Progenitor cell of endocrine pancreas (in vitro differentiated cells): ENCODE data around the gene SHTN1. TPM values are rescaled to one million over a fixed set of nuclear protein-coding genes. Genes with fewer than 3 reads are reported as not detected.

Experiments
- DNase-seq: peaks from one replicate; pipeline ENCODE4 v3.0.0; 2021; ENCODE audit warnings: low spot score; ENCODE audit not compliant: unreplicated experiment
- H3K27ac Mint-ChIP-seq: 2 replicates; pipeline ENCODE4 v1.8.0; 2021; ENCODE audit warnings: mild to moderate bottlenecking, moderate library complexity, mixed read lengths
- H3K27me3 Mint-ChIP-seq: 2 replicates; pipeline ENCODE4 v1.8.0; 2021; ENCODE audit warnings: mixed read lengths
- H3K36me3 Mint-ChIP-seq: 2 replicates; pipeline ENCODE4 v1.8.0; 2022; ENCODE audit warnings: mixed read lengths; ENCODE audit not compliant: insufficient read depth
- H3K4me1 Mint-ChIP-seq: 2 replicates; pipeline ENCODE4 v1.8.0; 2021; ENCODE audit warnings: low read depth, mixed read lengths
- H3K4me3 Mint-ChIP-seq: 2 replicates; pipeline ENCODE4 v1.8.0; 2021; ENCODE audit warnings: low read depth, mild to moderate bottlenecking, moderate library complexity, mixed read lengths
- H3K9me3 Mint-ChIP-seq: 2 replicates; pipeline ENCODE4 v1.8.0; 2021; ENCODE audit warnings: low read depth, mixed read lengths
- total RNA-seq: library from RNA; stranded (reverse); gene quantifications from 2 replicates; pipeline ENCODE4 v1.2.1, GENCODE V29; 2021
- TF ChIP-seq, protein P1 (sequence below): fragments of 200-600 bp; sonication (generic); IDR thresholded peaks from one replicate; pipeline ENCODE4 v1.5.0; 2021; ENCODE audit warnings: antibody characterized with exemption, mild to moderate bottlenecking; ENCODE audit not compliant: unreplicated experiment

The SHTN1 gene
- total RNA-seq, 1 donor from 2014 or later, result 46.9 TPM

DNA sequence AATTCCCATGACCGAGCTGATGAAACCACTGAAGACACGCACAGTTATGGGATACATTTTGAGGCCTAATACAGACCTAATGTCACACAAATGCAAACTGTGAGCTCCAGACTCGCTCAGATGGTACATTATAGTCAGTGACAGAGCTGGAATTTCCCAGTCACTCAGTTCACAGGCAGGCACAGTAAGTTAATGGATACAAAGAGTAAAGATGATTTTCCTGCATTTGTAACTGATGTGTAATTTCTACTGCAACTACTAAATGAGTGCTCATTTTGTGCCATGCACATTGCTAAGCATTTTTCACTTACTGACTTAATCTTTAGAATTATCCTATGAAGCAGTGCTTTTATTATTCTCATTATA is 99.2 kb downstream of the SHTN1 start:
- Mint-ChIP-seq H3K36me3 (no peaks in the 10 kb centered on the region), H3K27me3 (no peaks in the 10 kb centered on the region), H3K4me1 (peaks cover 2% of the 10 kb centered on the region), H3K9me3 (no peaks in the 10 kb centered on the region), H3K4me3 (no peak overlapping the region), H3K27ac (no peak overlapping the region)
- no peak for DNase-seq
- TF ChIP-seq, protein P1, sequence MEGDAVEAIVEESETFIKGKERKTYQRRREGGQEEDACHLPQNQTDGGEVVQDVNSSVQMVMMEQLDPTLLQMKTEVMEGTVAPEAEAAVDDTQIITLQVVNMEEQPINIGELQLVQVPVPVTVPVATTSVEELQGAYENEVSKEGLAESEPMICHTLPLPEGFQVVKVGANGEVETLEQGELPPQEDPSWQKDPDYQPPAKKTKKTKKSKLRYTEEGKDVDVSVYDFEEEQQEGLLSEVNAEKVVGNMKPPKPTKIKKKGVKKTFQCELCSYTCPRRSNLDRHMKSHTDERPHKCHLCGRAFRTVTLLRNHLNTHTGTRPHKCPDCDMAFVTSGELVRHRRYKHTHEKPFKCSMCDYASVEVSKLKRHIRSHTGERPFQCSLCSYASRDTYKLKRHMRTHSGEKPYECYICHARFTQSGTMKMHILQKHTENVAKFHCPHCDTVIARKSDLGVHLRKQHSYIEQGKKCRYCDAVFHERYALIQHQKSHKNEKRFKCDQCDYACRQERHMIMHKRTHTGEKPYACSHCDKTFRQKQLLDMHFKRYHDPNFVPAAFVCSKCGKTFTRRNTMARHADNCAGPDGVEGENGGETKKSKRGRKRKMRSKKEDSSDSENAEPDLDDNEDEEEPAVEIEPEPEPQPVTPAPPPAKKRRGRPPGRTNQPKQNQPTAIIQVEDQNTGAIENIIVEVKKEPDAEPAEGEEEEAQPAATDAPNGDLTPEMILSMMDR, result no peak

DNA sequence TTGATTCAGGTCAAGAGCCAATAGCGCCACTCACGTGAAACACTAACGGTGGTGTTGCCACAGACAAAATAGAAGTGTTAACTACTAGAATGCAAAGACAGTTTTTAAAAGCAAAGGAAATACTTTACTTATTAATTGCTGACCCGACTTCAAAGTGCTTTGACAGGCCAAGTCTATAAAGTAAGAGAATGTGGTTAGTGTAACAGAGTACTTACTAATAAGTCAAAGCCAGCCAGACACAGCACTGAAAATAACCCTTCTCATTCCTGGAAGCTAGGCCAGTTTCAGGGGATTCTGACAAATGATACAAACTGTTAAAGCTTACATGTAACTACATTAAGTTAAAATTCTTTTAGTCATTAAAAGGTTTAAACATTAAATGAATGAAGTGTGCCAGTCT is 105.4 kb downstream of the SHTN1 start:
- no peak for DNase-seq
- TF ChIP-seq, protein P1, result no peak
- H3K4me1 Mint-ChIP-seq, result peaks cover 2% of the 10 kb centered on the region
- no peak overlapping the region for H3K27ac Mint-ChIP-seq
- H3K4me3 Mint-ChIP-seq, result no peak overlapping the region
- H3K36me3 Mint-ChIP-seq, result peaks cover 6% of the 10 kb centered on the region
- no peaks in the 10 kb centered on the region for H3K9me3 Mint-ChIP-seq
- H3K27me3 Mint-ChIP-seq, result no peaks in the 10 kb centered on the region

DNA sequence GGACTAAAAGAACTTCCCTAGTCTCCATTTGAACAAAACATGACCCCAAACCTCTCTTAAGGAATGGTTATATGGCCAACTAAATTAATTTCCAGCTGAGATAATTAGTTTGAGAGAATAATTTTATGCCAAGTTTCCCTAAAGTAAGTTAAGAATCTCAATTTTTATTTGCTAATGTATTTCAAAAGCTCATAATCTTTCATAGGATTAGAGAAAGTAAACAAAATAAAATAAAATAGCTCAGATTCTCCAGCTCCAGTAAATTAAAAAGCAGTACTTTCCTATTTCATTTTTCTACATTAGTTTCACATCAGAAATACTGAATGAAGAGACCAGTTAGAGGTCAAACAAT is 111.3 kb downstream of the SHTN1 start:
- Mint-ChIP-seq H3K27ac (no peak overlapping the region), H3K27me3 (no peaks in the 10 kb centered on the region), H3K4me3 (no peak overlapping the region), H3K9me3 (no peaks in the 10 kb centered on the region), H3K36me3 (peaks cover 4% of the 10 kb centered on the region), H3K4me1 (peaks cover 13% of the 10 kb centered on the region)
- TF ChIP-seq, protein P1, result no peak
- DNase-seq, result no peak

- Mint-ChIP-seq H3K36me3 (peaks cover 4% of the 10 kb centered on the region), H3K4me3 (no peak overlapping the region), H3K4me1 (peaks cover 13% of the 10 kb centered on the region), H3K27ac (no peak overlapping the region), H3K27me3 (no peaks in the 10 kb centered on the region), H3K9me3 (no peaks in the 10 kb centered on the region)
- no peak for DNase-seq
- TF ChIP-seq, protein P1, result no peak
These were observed 111.9 kb downstream of the SHTN1 start for GRCh38 chr10:116892907-116893685.

- Mint-ChIP-seq H3K9me3 (no peaks in the 10 kb centered on the region), H3K4me3 (no peak overlapping the region), H3K27ac (no peak overlapping the region), H3K27me3 (no peaks in the 10 kb centered on the region), H3K4me1 (peaks cover 13% of the 10 kb centered on the region), H3K36me3 (peaks cover 2% of the 10 kb centered on the region)
- TF ChIP-seq, protein P1, result no peak
- DNase-seq, result no peak
These were observed 113.8 kb downstream of the SHTN1 start for GRCh38 chr10:116891208-116891607.
